ENCODE measurements around the gene FNDC10. TPM values are rescaled to one million over a fixed set of nuclear protein-coding genes. Genes with fewer than 3 reads are reported as not detected.

Gene FNDC10
- total and polyA plus RNA-seq, 9 of the 15 experiments (the other 6 are each of a cell fraction or from before 2014, with no cell fraction given), result 0.08 to 6.3 (median 1.6) TPM

- TF ChIP-seq ZNF280B (CRISPR knock-in tag; IDR thresholded peaks at IDR 0.05), result no peak
- TF ChIP-seq ZNF589 (CRISPR knock-in tag; IDR thresholded peaks at IDR 0.05; ENCODE audit: low read depth), result no peak
- TF ChIP-seq, protein P1, sequence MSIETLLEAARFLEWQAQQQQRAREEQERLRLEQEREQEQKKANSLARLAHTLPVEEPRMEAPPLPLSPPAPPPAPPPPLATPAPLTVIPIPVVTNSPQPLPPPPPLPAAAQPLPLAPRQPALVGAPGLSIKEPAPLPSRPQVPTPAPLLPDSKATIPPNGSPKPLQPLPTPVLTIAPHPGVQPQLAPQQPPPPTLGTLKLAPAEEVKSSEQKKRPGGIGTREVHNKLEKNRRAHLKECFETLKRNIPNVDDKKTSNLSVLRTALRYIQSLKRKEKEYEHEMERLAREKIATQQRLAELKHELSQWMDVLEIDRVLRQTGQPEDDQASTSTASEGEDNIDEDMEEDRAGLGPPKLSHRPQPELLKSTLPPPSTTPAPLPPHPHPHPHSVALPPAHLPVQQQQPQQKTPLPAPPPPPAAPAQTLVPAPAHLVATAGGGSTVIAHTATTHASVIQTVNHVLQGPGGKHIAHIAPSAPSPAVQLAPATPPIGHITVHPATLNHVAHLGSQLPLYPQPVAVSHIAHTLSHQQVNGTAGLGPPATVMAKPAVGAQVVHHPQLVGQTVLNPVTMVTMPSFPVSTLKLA (conservative IDR thresholded peaks at IDR 0.05), result peak; percentile 82 to 84
- TF ChIP-seq ZNF143 (CRISPR knock-in tag; IDR thresholded peaks at IDR 0.05), result peak; percentile 37; the same call in 1 of the 2 replicates
- peak; percentile 56; the same call in 1 of the 2 replicates for TF ChIP-seq ZFX (CRISPR knock-in tag; IDR thresholded peaks at IDR 0.05)
- TF ChIP-seq U2AF2 (optimal IDR thresholded peaks at IDR 0.05; ENCODE audit: low read depth, low read length), result no peak
- TF ChIP-seq CXXC5 (CRISPR knock-in tag; IDR thresholded peaks at IDR 0.05), result no peak; the same call in 1 of the 2 replicates
- TF ChIP-seq RBM39 (optimal IDR thresholded peaks at IDR 0.05; ENCODE audit: low read depth, low read length), result no peak
- no peak for TF ChIP-seq SRSF7 (optimal IDR thresholded peaks at IDR 0.05; ENCODE audit: low read depth, low read length)
- no peak for TF ChIP-seq RBM22 (IDR thresholded peaks at IDR 0.05; ENCODE audit: low read depth, low read length, poor library complexity, severe bottlenecking)
- no peak for TF ChIP-seq TCF7 (IDR thresholded peaks at IDR 0.05; ENCODE audit: borderline replicate concordance)
- TF ChIP-seq RBBP5 (IDR thresholded peaks at IDR 0.05; ENCODE audit: borderline replicate concordance, insufficient read depth, low read length, poor library complexity, severe bottlenecking), result peak; percentile 67
- no peak for TF ChIP-seq ILF3 (IDR thresholded peaks at IDR 0.05; ENCODE audit: borderline replicate concordance)
- TF ChIP-seq POLR2G (IDR thresholded peaks at IDR 0.05; ENCODE audit: low read depth, low read length), result no peak
- TF ChIP-seq ZZZ3 (IDR thresholded peaks at IDR 0.05), result no peak
- peak; percentile 79 for TF ChIP-seq CEBPB (tag; IDR thresholded peaks at IDR 0.05)
- peak; percentile 14 to 44; a peak in 2 of 4 replicates for TF ChIP-seq FOXK2 (conservative IDR thresholded peaks at IDR 0.05 in 1 of 2, IDR thresholded peaks at IDR 0.05 in 1 of 2; ENCODE audit: low read depth in 2 of 2)
- no peak for TF ChIP-seq ZNF740 (CRISPR knock-in tag; IDR thresholded peaks at IDR 0.05)
- no peak for TF ChIP-seq ZNF740 (tag; IDR thresholded peaks at IDR 0.05)
- TF ChIP-seq TBL1XR1 (IDR thresholded peaks at IDR 0.05; ENCODE audit: low read length in 2 of 2), result no peak
- 0 out of 2 replicates have a peak, but pooled peaks have one; percentile 13 for TF ChIP-seq ZKSCAN1 (IDR thresholded peaks at IDR 0.05; ENCODE audit: low read depth, low read length)
- no peak for TF ChIP-seq ETV6 (IDR thresholded peaks at IDR 0.05; ENCODE audit: borderline replicate concordance in 1 of 2, low read depth in 2 of 2, low read length in 1 of 2)
- TF ChIP-seq ETV6 (CRISPR knock-in tag; IDR thresholded peaks at IDR 0.05; ENCODE audit: borderline replicate concordance), result no peak
Measured at GRCh38 chr1:1614204-1614953, 14.4 kb upstream of the FNDC10 start (continued).

Measured in K562 (cell line).